Measurements from ENCODE around the gene WDR86. TPM values are rescaled to one million over a fixed set of nuclear protein-coding genes. Genes with fewer than 3 reads are reported as not detected.

Gene WDR86
- total and polyA plus RNA-seq, 2 of the 8 experiments (the other 6 are each of a cell fraction or from before 2014, with no cell fraction given): 12.7 to 15.8 TPM

GRCh38 chr7:151389096-151389767 lies 20.6 kb downstream of the WDR86 start:
- Histone ChIP-seq H4K5ac (ENCODE audit: insufficient read length, low read depth, low read length) (no peak overlapping the region), H2AK5ac (ENCODE audit: low read depth, low read length) (no peak overlapping the region), H2BK120ac (replicated peaks; ENCODE audit: low read depth, low read length) (no peak overlapping the region), H3K27me3 (replicated peaks in 1 of 4; ENCODE audit: control insufficient read depth in 3 of 4, extremely low read depth in 1 of 4, insufficient read depth in 3 of 4, low read length in 3 of 4) (peaks cover 0 to 4% (median 1%) of the 10 kb centered on the region in 4 experiments; a peak in 1 of 7 replicates), H3K4me2 (ENCODE audit: insufficient read depth in 1 of 2, low read depth in 2 of 2, low read length in 2 of 2) (no peak overlapping the region), H3K79me1 (ENCODE audit: low read depth, low read length) (no peaks in the 10 kb centered on the region), H3K18ac (ENCODE audit: extremely low read depth, low read length) (no peak overlapping the region), H3K79me2 (ENCODE audit: control insufficient read depth in 1 of 2, insufficient read depth in 2 of 2, low read length in 2 of 2) (no peaks in the 10 kb centered on the region), H3K4me1 (replicated peaks in 1 of 4; ENCODE audit: control insufficient read depth in 3 of 4, insufficient read depth in 4 of 4, low read length in 3 of 4) (peaks cover 0 to 2% (median 0%) of the 10 kb centered on the region in 4 experiments; a peak in 3 of 7 replicates), H4K91ac (replicated peaks; ENCODE audit: insufficient read length, low read length) (no peak overlapping the region), H3K9me3 (ENCODE audit: insufficient read depth in 2 of 2, low read depth in 1 of 2, low read length in 1 of 2) (no peaks in the 10 kb centered on the region), H2BK12ac (ENCODE audit: low read depth, low read length) (no peak overlapping the region), H3K23ac (ENCODE audit: insufficient read length) (no peak overlapping the region), H4K20me1 (replicated peaks in 1 of 2; ENCODE audit: control insufficient read depth in 1 of 2, insufficient read depth in 2 of 2, low read length in 2 of 2) (no peaks in the 10 kb centered on the region), H3K56ac (replicated peaks; ENCODE audit: insufficient read length, low read depth, low read length) (no peak overlapping the region), H2AFZ (ENCODE audit: low read length) (no peak overlapping the region), H3K27ac (ENCODE audit: low read depth, low read length) (no peak overlapping the region), H2BK20ac (ENCODE audit: low read length) (no peak overlapping the region), H3K36me3 (ENCODE audit: control insufficient read depth in 2 of 4, insufficient read depth in 4 of 4, low read length in 3 of 4) (no peaks in the 10 kb centered on the region), H3K4ac (replicated peaks; ENCODE audit: insufficient read length, low read depth, low read length) (no peak overlapping the region), H2BK15ac (ENCODE audit: low read length) (no peak overlapping the region), H3K4me3 (ENCODE audit: extremely low read depth in 1 of 4, insufficient read depth in 2 of 4, low read depth in 3 of 4, low read length in 4 of 4) (no peak overlapping the region; a peak in 1 of 8 replicates), H3K9ac (replicated peaks in 1 of 4; ENCODE audit: extremely low read depth in 1 of 4, low read depth in 3 of 4, low read length in 3 of 4) (no peak overlapping the region), H3K23me2 (ENCODE audit: low read depth, low read length) (no peaks in the 10 kb centered on the region), H4K8ac (ENCODE audit: extremely low read depth, insufficient read depth, low read length) (no peak overlapping the region), H3K14ac (ENCODE audit: insufficient read length) (no peak overlapping the region), H2BK5ac (ENCODE audit: low read depth, low read length) (no peak overlapping the region)
- DNase-seq (ENCODE audit: low read depth in 1 of 2, low spot score in 2 of 2): no peak
- FAIRE-seq: no peak
- WGBS, 2 experiments (ENCODE audit: extremely low coverage in 1 of 2, insufficient coverage in 1 of 2, insufficient read length in 1 of 2, insufficient replicate concordance in 2 of 2, low coverage in 1 of 2, low lambda C conversion rate in 2 of 2, missing lambda C conversion rate in 1 of 2): 88% methylated on average over 21 of the region's 21 CpGs; no CpG with 5 or more reads in 1 of the 2 experiments
- CTCF ChIA-PET (ENCODE audit: partially characterized antibody): interaction anchor here (0.6 to 1.6 kb wide), 3 partner anchors 21 to 80 kb away, joined by 3 to 10 read pairs (median 3); no protein-coding TSS in a partner anchor
- POLR2A ChIA-PET (ENCODE audit: partially characterized antibody): no interaction called here
- TF ChIP-seq JUN (IDR thresholded peaks at IDR 0.05; ENCODE audit: low read depth, low read length): no peak
- TF ChIP-seq SRF (IDR thresholded peaks at IDR 0.05; ENCODE audit: low read depth, low read length): no peak
- no peak for TF ChIP-seq CTCF (IDR thresholded peaks at IDR 0.05; ENCODE audit: control extremely low read depth in 1 of 3, insufficient read depth in 1 of 3, low read depth in 1 of 3, low read length in 3 of 3)
- TF ChIP-seq RXRA (IDR thresholded peaks at IDR 0.05; ENCODE audit: insufficient read depth, low read depth, low read length): no peak
- TF ChIP-seq NRF1 (IDR thresholded peaks at IDR 0.05; ENCODE audit: low read depth, low read length): no peak
- no peak for TF ChIP-seq MAX (IDR thresholded peaks at IDR 0.05)
- no peak for TF ChIP-seq RNF2 (IDR thresholded peaks at IDR 0.05; ENCODE audit: borderline replicate concordance, low read depth, low read length, missing control alignments, poor library complexity, severe bottlenecking)
- TF ChIP-seq SP2 (IDR thresholded peaks at IDR 0.05; ENCODE audit: low read length): no peak
- TF ChIP-seq POU5F1 (IDR thresholded peaks at IDR 0.05; ENCODE audit: low read depth, low read length): no peak
- no peak for TF ChIP-seq HDAC6 (IDR thresholded peaks at IDR 0.05; ENCODE audit: low read depth, low read length)
